NCI-H2227 (cell line): ENCODE measurements around the gene CCP110.
A peak's percentile ranks its signal among the peaks of the same experiment; 100 is the strongest.

ENCODE experiments used
- DNase-seq: peaks from one replicate; lab custom pipeline; 2025; ENCODE audit not compliant: unreplicated experiment; lab: John Stamatoyannopoulos, UW

The CCP110 gene

GRCh38 chr16:19523559-19524355 is at the start of gene CCP110:
CCP110 (plus strand) TSS chr16:19523942; CDS start chr16:19527882, 3,940 bp downstream.
- DNase-seq, result peak; percentile 98

- DNase-seq, result peak; percentile 16
Observed at GRCh38 chr16:19474617-19475016, 49.1 kb upstream of the CCP110 start.

GRCh38 chr16:19478505-19478904 is 45.2 kb upstream of the CCP110 start:
- no peak for DNase-seq

- DNase-seq, result no peak
Observed at GRCh38 chr16:19479302-19479721, 44.4 kb upstream of the CCP110 start.

- no peak for DNase-seq
Observed at GRCh38 chr16:19481296-19481695, 42.4 kb upstream of the CCP110 start.

- DNase-seq, result no peak
Observed at GRCh38 chr16:19481769-19482168, 42.0 kb upstream of the CCP110 start.

- DNase-seq, result no peak
Observed at GRCh38 chr16:19482291-19482690, 41.5 kb upstream of the CCP110 start.

- DNase-seq, result no peak
Observed at GRCh38 chr16:19484096-19484495, 39.6 kb upstream of the CCP110 start.

GRCh38 chr16:19485611-19486010 is 38.1 kb upstream of the CCP110 start:
- no peak for DNase-seq

GRCh38 chr16:19486051-19486450 is 37.7 kb upstream of the CCP110 start:
- DNase-seq, result no peak

GRCh38 chr16:19486750-19487325 is 36.9 kb upstream of the CCP110 start:
- no peak for DNase-seq

- no peak for DNase-seq
Observed at GRCh38 chr16:19488213-19488640, 35.5 kb upstream of the CCP110 start.

- DNase-seq, result no peak
Observed at GRCh38 chr16:19490619-19491018, 33.1 kb upstream of the CCP110 start.

GRCh38 chr16:19497176-19497575 is 26.6 kb upstream of the CCP110 start:
- DNase-seq, result no peak

- no peak for DNase-seq
Observed at GRCh38 chr16:19499006-19499405, 24.7 kb upstream of the CCP110 start.

GRCh38 chr16:19499481-19499880 is 24.3 kb upstream of the CCP110 start:
- DNase-seq, result no peak

GRCh38 chr16:19502395-19503131 is 21.2 kb upstream of the CCP110 start:
- peak; percentile 83 for DNase-seq

GRCh38 chr16:19503461-19504075 is 20.2 kb upstream of the CCP110 start:
- no peak for DNase-seq

- DNase-seq, result no peak
Observed at GRCh38 chr16:19505600-19506303, 18.0 kb upstream of the CCP110 start.

GRCh38 chr16:19506965-19507364 is 16.8 kb upstream of the CCP110 start:
- DNase-seq, result no peak

- no peak for DNase-seq
Observed at GRCh38 chr16:19507867-19508266, 15.9 kb upstream of the CCP110 start.
